H1 (cell line): ENCODE data around the gene TEKT4. TPM values are rescaled to one million over a fixed set of nuclear protein-coding genes. Genes with fewer than 3 reads are reported as not detected.

Experiments used
- CTCF ChIA-PET: fragments of 300-600 bp; sonication (Branson Sonifier 250); formaldehyde crosslinking; loops from one replicate; lab custom pipeline; 2021; ENCODE audit not compliant: partially characterized antibody; lab: Charles Lee
- POLR2A ChIA-PET: fragments of 300-600 bp; sonication (Branson Sonifier 250); formaldehyde crosslinking; loops from one replicate; lab custom pipeline; 2021; ENCODE audit warnings: inconsistent platforms; ENCODE audit not compliant: partially characterized antibody; lab: Charles Lee
- DNase-seq, 2 experiments: peaks; one replicate each; pipeline versions ENCODE4 v3.0.0 to v3.0.0-alpha.2; 2010 to 2022; ENCODE audit warnings: low spot score in 2 of 2, low read depth in 1 of 2, mixed read lengths in 1 of 2
- FAIRE-seq: peaks from 2 replicates; lab custom pipeline; 2011; peaks lifted over from hg19 to GRCh38; lab: Jason Lieb, UNC
- H2AFZ ChIP-seq: 2 replicates; pipeline ENCODE4 v1.8.1; 2012; ENCODE audit warnings: low read length, inconsistent platforms
- H2AK5ac ChIP-seq: 2 replicates; pipeline ENCODE4 v1.6.1; 2013; ENCODE audit warnings: low read depth, low read length
- H2BK120ac ChIP-seq: replicated peaks from 2 replicates; pipeline ENCODE3; 2013; ENCODE audit warnings: low read depth, low read length, inconsistent platforms
- H2BK12ac ChIP-seq: 2 replicates; pipeline ENCODE4 v1.6.1; 2013; ENCODE audit warnings: low read depth, low read length
- H2BK15ac ChIP-seq: 2 replicates; pipeline ENCODE4 v1.6.1; 2013; ENCODE audit warnings: low read length
- H2BK20ac ChIP-seq: 2 replicates; pipeline ENCODE4 v1.6.1; 2013; ENCODE audit warnings: low read length
- H2BK5ac ChIP-seq: 2 replicates; pipeline ENCODE4 v1.6.1; 2013; ENCODE audit warnings: low read depth, low read length
- H3K14ac ChIP-seq: 2 replicates; pipeline ENCODE4 v1.6.1; 2013; ENCODE audit warnings: inconsistent platforms; ENCODE audit not compliant: insufficient read length
- H3K18ac ChIP-seq: 2 replicates; pipeline ENCODE4 v1.6.1; 2013; ENCODE audit warnings: low read length; ENCODE audit errors: extremely low read depth
- H3K23ac ChIP-seq: 2 replicates; pipeline ENCODE4 v1.6.1; 2013; ENCODE audit warnings: inconsistent platforms; ENCODE audit not compliant: insufficient read length
- H3K23me2 ChIP-seq: 2 replicates; pipeline ENCODE4 v1.6.1; 2013; ENCODE audit warnings: low read depth, low read length
- H3K27ac ChIP-seq: 2 replicates; pipeline ENCODE4 v1.6.1; 2011; ENCODE audit warnings: low read depth, low read length, inconsistent platforms
- H3K27me3 ChIP-seq, 4 experiments: replicated peaks in 1 of 4; 1 replicate in 1 of 4; 2 replicates in 3 of 4; pipeline versions ENCODE4 v1.6.1 to v1.8.1; 2011 to 2013; ENCODE audit warnings: low read length in 3 of 4, mild to moderate bottlenecking in 3 of 4, inconsistent platforms in 2 of 4, mixed read lengths in 2 of 4, moderate library complexity in 1 of 4; ENCODE audit not compliant: control insufficient read depth in 3 of 4, insufficient read depth in 3 of 4; ENCODE audit errors: extremely low read depth in 1 of 4
- H3K36me3 ChIP-seq, 4 experiments: 2 replicates each; pipeline versions ENCODE4 v1.6.1 to v1.8.1; 2011 to 2013; ENCODE audit warnings: mild to moderate bottlenecking in 4 of 4, low read length in 3 of 4, moderate library complexity in 2 of 4, control low read depth in 1 of 4, inconsistent platforms in 1 of 4; ENCODE audit not compliant: insufficient read depth in 4 of 4, control insufficient read depth in 2 of 4
- H3K4ac ChIP-seq: replicated peaks from 2 replicates; pipeline ENCODE3; 2013; ENCODE audit warnings: low read length, low read depth, mixed read lengths, inconsistent platforms; ENCODE audit not compliant: insufficient read length
- H3K4me1 ChIP-seq, 4 experiments: replicated peaks in 1 of 4; 1 replicate in 1 of 4; 2 replicates in 3 of 4; pipeline versions ENCODE4 v1.6.1 to v1.8.1; 2011 to 2013; ENCODE audit warnings: low read length in 3 of 4, inconsistent platforms in 2 of 4, mixed read lengths in 1 of 4; ENCODE audit not compliant: insufficient read depth in 4 of 4, control insufficient read depth in 3 of 4
- H3K4me2 ChIP-seq, 2 experiments: 2 replicates each; pipeline versions ENCODE4 v1.6.1 to v1.8.1; 2011 to 2013; ENCODE audit warnings: low read depth in 2 of 2, low read length in 2 of 2, control low read depth in 1 of 2, inconsistent platforms in 1 of 2, mild to moderate bottlenecking in 1 of 2; ENCODE audit not compliant: insufficient read depth in 1 of 2
- H3K4me3 ChIP-seq, 4 experiments: fragments of 200-600, 300-600 bp in 1 of 4; sonication (generic), shearing (Covaris generic), sonication (Bioruptor Twin) in 1 of 4; 2 replicates each; pipeline versions ENCODE4 v1.5.1 to v1.8.1; 2011 to 2016; ENCODE audit warnings: low read length in 4 of 4, low read depth in 3 of 4, control low read depth in 2 of 4, inconsistent platforms in 2 of 4, mild to moderate bottlenecking in 2 of 4, mixed read lengths in 1 of 4, moderate library complexity in 1 of 4; ENCODE audit not compliant: insufficient read depth in 2 of 4; ENCODE audit errors: extremely low read depth in 1 of 4
- H3K56ac ChIP-seq: replicated peaks from 2 replicates; pipeline ENCODE3; 2013; ENCODE audit warnings: low read depth, mild to moderate bottlenecking, mixed read lengths, low read length, inconsistent platforms; ENCODE audit not compliant: insufficient read length
- H3K79me1 ChIP-seq: 2 replicates; pipeline ENCODE4 v1.6.1; 2013; ENCODE audit warnings: low read depth, low read length, control low read depth
- H3K79me2 ChIP-seq, 2 experiments: 2 replicates each; pipeline versions ENCODE4 v1.6.1 to v1.8.1; 2012 to 2013; ENCODE audit warnings: low read length in 2 of 2, mild to moderate bottlenecking in 2 of 2, inconsistent platforms in 1 of 2; ENCODE audit not compliant: insufficient read depth in 2 of 2, control insufficient read depth in 1 of 2
- H3K9ac ChIP-seq, 4 experiments: replicated peaks in 1 of 4; 1 replicate in 1 of 4; 2 replicates in 3 of 4; pipeline versions ENCODE4 v1.6.1 to v1.8.1; 2011 to 2013; ENCODE audit warnings: low read depth in 3 of 4, low read length in 3 of 4, control low read depth in 2 of 4, mild to moderate bottlenecking in 2 of 4, moderate library complexity in 2 of 4, inconsistent platforms in 1 of 4; ENCODE audit errors: extremely low read depth in 1 of 4
- H3K9me3 ChIP-seq, 2 experiments: 2 replicates each; pipeline versions ENCODE4 v1.6.1 to v1.8.1; 2012 to 2013; ENCODE audit warnings: mild to moderate bottlenecking in 2 of 2, moderate library complexity in 2 of 2, control low read depth in 1 of 2, inconsistent platforms in 1 of 2, low read depth in 1 of 2, low read length in 1 of 2, mixed read lengths in 1 of 2; ENCODE audit not compliant: insufficient read depth in 2 of 2
- H4K20me1 ChIP-seq, 2 experiments: replicated peaks in 1 of 2; 2 replicates each; pipeline versions ENCODE3 to v1.8.1; 2011 to 2013; ENCODE audit warnings: inconsistent platforms in 2 of 2, low read length in 2 of 2, mild to moderate bottlenecking in 1 of 2; ENCODE audit not compliant: insufficient read depth in 2 of 2, control insufficient read depth in 1 of 2
- H4K5ac ChIP-seq: 2 replicates; pipeline ENCODE4 v1.6.1; 2013; ENCODE audit warnings: low read length, low read depth, mixed read lengths, inconsistent platforms; ENCODE audit not compliant: insufficient read length
- H4K8ac ChIP-seq: 2 replicates; pipeline ENCODE4 v1.8.0; 2013; ENCODE audit warnings: mild to moderate bottlenecking, moderate library complexity, low read length, inconsistent platforms; ENCODE audit not compliant: insufficient read depth; ENCODE audit errors: extremely low read depth
- H4K91ac ChIP-seq: replicated peaks from 2 replicates; pipeline ENCODE3; 2013; ENCODE audit warnings: low read length, mixed read lengths, inconsistent platforms; ENCODE audit not compliant: insufficient read length
- BACH1 ChIP-seq: IDR thresholded peaks from 2 replicates; pipeline ENCODE4 v1.6.1; 2012; ENCODE audit warnings: low read length, improper control_type of control experiment
- EP300 ChIP-seq, 2 experiments: IDR thresholded peaks; 1 replicate in 1 of 2; 2 replicates in 1 of 2; pipeline ENCODE4 v1.6.1; 2011 to 2012; ENCODE audit warnings: low read depth in 2 of 2, low read length in 2 of 2, mild to moderate bottlenecking in 2 of 2, borderline replicate concordance in 1 of 2, inconsistent platforms in 1 of 2, moderate library complexity in 1 of 2
- FOSL1 ChIP-seq: IDR thresholded peaks from 2 replicates; pipeline ENCODE4 v1.6.1; 2011; ENCODE audit warnings: mild to moderate bottlenecking, low read depth, low read length, moderate library complexity; ENCODE audit not compliant: insufficient read depth
- JUND ChIP-seq: IDR thresholded peaks from 2 replicates; pipeline ENCODE4 v1.6.1; 2011; ENCODE audit warnings: mild to moderate bottlenecking, improper control_type of control experiment, low read length
- MAFK ChIP-seq: IDR thresholded peaks from 2 replicates; pipeline ENCODE4 v1.6.1; 2012; ENCODE audit warnings: low read depth, mild to moderate bottlenecking, improper control_type of control experiment, low read length
- POLR2A ChIP-seq, 2 experiments: IDR thresholded peaks; 1 replicate in 1 of 2; 2 replicates in 1 of 2; pipeline ENCODE4 v1.6.1; 2011; ENCODE audit warnings: low read depth in 2 of 2, low read length in 2 of 2, mild to moderate bottlenecking in 2 of 2; ENCODE audit errors: control extremely low read depth in 1 of 2
- TAF7 ChIP-seq: optimal IDR thresholded peaks from 2 replicates; pipeline ENCODE3; 2011; ENCODE audit warnings: low read depth, mild to moderate bottlenecking, inconsistent platforms, low read length, moderate library complexity, borderline replicate concordance
- WGBS, 2 experiments: shearing (Covaris generic) in 1 of 2; methylation state at CpG; one replicate each; pipeline versions ENCODE4 v1.1.6 to v1.1.7; 2013 to 2015; ENCODE audit warnings: low lambda C conversion rate in 2 of 2, mixed read lengths in 2 of 2, inconsistent platforms in 1 of 2, low coverage in 1 of 2, missing lambda C conversion rate in 1 of 2; ENCODE audit not compliant: insufficient replicate concordance in 2 of 2, insufficient coverage in 1 of 2, insufficient read length in 1 of 2; ENCODE audit errors: extremely low coverage in 1 of 2, missing lambda C conversion rate in 1 of 2; 5-methylcytosine and 5-hydroxymethylcytosine counted together
- polyA plus RNA-seq, 7 experiments: library from polyadenylated mRNA; depleted of rRNA in 3 of 7; stranded (reverse) in 5 of 7; unstranded in 2 of 7; fragments of >200 nt in 5 of 7; fragments of 200-250 nt in 2 of 7; gene quantifications; 1 replicate in 5 of 7; 2 replicates in 1 of 7; 4 replicates in 1 of 7; pipeline versions ENCODE4 v1.2.1 to v1.2.3, GENCODE V29; 2011 to 2013; ENCODE audit warnings: missing spikeins in 2 of 7, mixed read lengths in 2 of 7
- total RNA-seq: library from RNA; stranded (reverse); fragmentation: NEBNext Ultra II Directional; extraction: Animal tissue kit (Norgen Biotek cat#: 25700); gene quantifications from 2 replicates; pipeline ENCODE4 v1.2.1, GENCODE V29; 2021
- TF ChIP-seq, protein P1 (sequence below): IDR thresholded peaks from 2 replicates; pipeline ENCODE4 v1.6.1; 2012; ENCODE audit warnings: inconsistent platforms
- TF ChIP-seq, protein P2 (sequence below), 3 experiments: IDR thresholded peaks; 1 replicate in 2 of 3; 2 replicates in 1 of 3; pipeline versions ENCODE4 v1.5.1 to v1.6.1; 2011; ENCODE audit warnings: low read length in 3 of 3, mild to moderate bottlenecking in 3 of 3, inconsistent platforms in 2 of 3, low read depth in 1 of 3, moderate library complexity in 1 of 3; ENCODE audit not compliant: insufficient read depth in 1 of 3; ENCODE audit errors: control extremely low read depth in 1 of 3
- TF ChIP-seq, protein P3 (sequence below): IDR thresholded peaks from 2 replicates; pipeline ENCODE4 v1.6.1; 2012; ENCODE audit warnings: inconsistent platforms

TEKT4 gene
- total and polyA plus RNA-seq, 2 of the 8 experiments (the other 6 are each of a cell fraction or from before 2014, with no cell fraction given) = not detected

DNA sequence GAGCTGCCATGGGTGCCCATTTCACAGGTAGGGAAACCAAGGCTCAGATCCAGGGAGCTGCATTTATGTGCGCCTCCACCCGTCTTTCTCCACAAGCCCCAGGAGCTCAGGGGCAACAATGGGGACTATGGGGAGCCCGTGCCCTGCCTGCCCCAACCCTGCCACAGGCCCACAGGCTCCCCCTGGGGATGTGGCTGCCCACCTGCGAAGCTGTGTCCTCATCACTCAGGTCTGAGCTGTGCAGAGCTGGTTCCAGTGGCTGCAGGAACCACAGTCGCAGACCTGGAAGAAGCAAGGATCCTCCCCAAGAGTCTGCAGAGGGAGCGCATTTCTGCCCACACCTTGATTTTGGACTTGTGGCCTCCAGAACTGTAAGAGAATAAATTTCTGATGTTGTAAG, 9.8 kb downstream of the TEKT4 start:
- no peaks in the 10 kb centered on the region for H3K79me1 ChIP-seq
- H3K23me2 ChIP-seq = no peaks in the 10 kb centered on the region
- H3K36me3 ChIP-seq = no peaks in the 10 kb centered on the region
- FAIRE-seq (no peak), DNase-seq (no peak)
- no peak overlapping the region for H3K23ac ChIP-seq
- no peak overlapping the region for H2AFZ ChIP-seq
- CTCF ChIA-PET = no interaction called here
- H3K14ac ChIP-seq = no peak overlapping the region
- H4K91ac ChIP-seq = no peak overlapping the region
- WGBS, 2 experiments = 75% methylated on average over 6 of the region's 6 CpGs; no CpG with 5 or more reads in 1 of the 2 experiments
- no peak overlapping the region for H2BK15ac ChIP-seq
- POLR2A ChIA-PET = no interaction called here
- no peak overlapping the region for H2BK20ac ChIP-seq
- H3K79me2 ChIP-seq = no peaks in the 10 kb centered on the region
- no peak overlapping the region for H2BK120ac ChIP-seq
- no peak overlapping the region for H3K4ac ChIP-seq
- H3K4me1 ChIP-seq = no peaks in the 10 kb centered on the region
- H4K5ac ChIP-seq = no peak overlapping the region
- no peak overlapping the region for H3K9ac ChIP-seq
- H3K27me3 ChIP-seq = no peaks in the 10 kb centered on the region
- H3K18ac ChIP-seq = no peak overlapping the region
- no peak overlapping the region for H2BK5ac ChIP-seq
- no peak overlapping the region for H4K8ac ChIP-seq
- no peak overlapping the region for H3K56ac ChIP-seq
- no peak overlapping the region for H2BK12ac ChIP-seq
- no peak overlapping the region for H3K4me3 ChIP-seq
- H3K4me2 ChIP-seq = no peak overlapping the region
- H2AK5ac ChIP-seq = no peak overlapping the region
- no peak overlapping the region for H3K27ac ChIP-seq
- no peaks in the 10 kb centered on the region for H4K20me1 ChIP-seq
- peaks cover 41 to 80% of the 10 kb centered on the region in 2 experiments; a peak in 3 of 4 replicates for H3K9me3 ChIP-seq
- TF ChIP-seq, protein P1, sequence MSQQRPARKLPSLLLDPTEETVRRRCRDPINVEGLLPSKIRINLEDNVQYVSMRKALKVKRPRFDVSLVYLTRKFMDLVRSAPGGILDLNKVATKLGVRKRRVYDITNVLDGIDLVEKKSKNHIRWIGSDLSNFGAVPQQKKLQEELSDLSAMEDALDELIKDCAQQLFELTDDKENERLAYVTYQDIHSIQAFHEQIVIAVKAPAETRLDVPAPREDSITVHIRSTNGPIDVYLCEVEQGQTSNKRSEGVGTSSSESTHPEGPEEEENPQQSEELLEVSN = no peak
- TF ChIP-seq MAFK = no peak
- TF ChIP-seq BACH1 = no peak
- TF ChIP-seq, protein P2, sequence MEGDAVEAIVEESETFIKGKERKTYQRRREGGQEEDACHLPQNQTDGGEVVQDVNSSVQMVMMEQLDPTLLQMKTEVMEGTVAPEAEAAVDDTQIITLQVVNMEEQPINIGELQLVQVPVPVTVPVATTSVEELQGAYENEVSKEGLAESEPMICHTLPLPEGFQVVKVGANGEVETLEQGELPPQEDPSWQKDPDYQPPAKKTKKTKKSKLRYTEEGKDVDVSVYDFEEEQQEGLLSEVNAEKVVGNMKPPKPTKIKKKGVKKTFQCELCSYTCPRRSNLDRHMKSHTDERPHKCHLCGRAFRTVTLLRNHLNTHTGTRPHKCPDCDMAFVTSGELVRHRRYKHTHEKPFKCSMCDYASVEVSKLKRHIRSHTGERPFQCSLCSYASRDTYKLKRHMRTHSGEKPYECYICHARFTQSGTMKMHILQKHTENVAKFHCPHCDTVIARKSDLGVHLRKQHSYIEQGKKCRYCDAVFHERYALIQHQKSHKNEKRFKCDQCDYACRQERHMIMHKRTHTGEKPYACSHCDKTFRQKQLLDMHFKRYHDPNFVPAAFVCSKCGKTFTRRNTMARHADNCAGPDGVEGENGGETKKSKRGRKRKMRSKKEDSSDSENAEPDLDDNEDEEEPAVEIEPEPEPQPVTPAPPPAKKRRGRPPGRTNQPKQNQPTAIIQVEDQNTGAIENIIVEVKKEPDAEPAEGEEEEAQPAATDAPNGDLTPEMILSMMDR (IDR thresholded peaks at IDR 0.05; ENCODE audit: control extremely low read depth in 1 of 3, insufficient read depth in 1 of 3, low read depth in 1 of 3, low read length in 3 of 3) = no peak
- no peak for TF ChIP-seq JUND
- no peak for TF ChIP-seq TAF7
- TF ChIP-seq FOSL1 = no peak
- TF ChIP-seq POLR2A (IDR thresholded peaks at IDR 0.05; ENCODE audit: control extremely low read depth in 1 of 2, low read depth in 2 of 2, low read length in 2 of 2) = no peak
- TF ChIP-seq EP300 (IDR thresholded peaks at IDR 0.05; ENCODE audit: borderline replicate concordance in 1 of 2, low read depth in 2 of 2, low read length in 2 of 2) = no peak
- TF ChIP-seq, protein P3, sequence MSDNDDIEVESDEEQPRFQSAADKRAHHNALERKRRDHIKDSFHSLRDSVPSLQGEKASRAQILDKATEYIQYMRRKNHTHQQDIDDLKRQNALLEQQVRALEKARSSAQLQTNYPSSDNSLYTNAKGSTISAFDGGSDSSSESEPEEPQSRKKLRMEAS = no peak
